Esophagus mucosa (tissue), 1 donor: Measurements from ENCODE around the gene TEX54. TPM values are rescaled to one million over a fixed set of nuclear protein-coding genes. Genes with fewer than 3 reads are reported as not detected.
"Not testable (repeated sequence)": the region's sequence is repeated elsewhere in the genome, so short reads cannot be mapped to it uniquely, and the experiment has no call there.

ENCODE experiments used
- ATAC-seq: fragments of 200-7000 bp; cut with Tn5 transposase; one replicate; pipeline ENCODE4 v1.9.1; 2020
- total RNA-seq: library from RNA; stranded (reverse); gene quantifications from one replicate; pipeline ENCODE4 v1.2.4, GENCODE V29; 2023
- donor health status: DM: yes; HTN: yes; CAD: no.

The TEX54 gene
- total RNA-seq, 1 donor from 2014 or later: not detected

GRCh38 chr11:62854825-62855570, 22.4 kb upstream of the TEX54 start:
- ATAC-seq: no peak

- ATAC-seq: no peak
Measured at GRCh38 chr11:62854013-62854824, 21.6 kb upstream of the TEX54 start.

GRCh38 chr11:62853279-62853965, 20.8 kb upstream of the TEX54 start:
- ATAC-seq: no peak

- no peak for ATAC-seq
Measured at GRCh38 chr11:62852523-62853188, 20.0 kb upstream of the TEX54 start.

- no peak for ATAC-seq
Measured at GRCh38 chr11:62851807-62852522, 19.3 kb upstream of the TEX54 start.

- ATAC-seq: no peak
Measured at GRCh38 chr11:62850911-62851806, 18.5 kb upstream of the TEX54 start.

- ATAC-seq: no peak
Measured at GRCh38 chr11:62847767-62848314, 15.2 kb upstream of the TEX54 start.

GRCh38 chr11:62846177-62846576, 13.5 kb upstream of the TEX54 start:
- no peak for ATAC-seq

- no peak for ATAC-seq
Measured at GRCh38 chr11:62844154-62844553, 11.5 kb upstream of the TEX54 start.

- no peak for ATAC-seq
Measured at GRCh38 chr11:62843466-62843865, 10.8 kb upstream of the TEX54 start.

- ATAC-seq: not testable (repeated sequence)
Measured at GRCh38 chr11:62842891-62843290, 10.2 kb upstream of the TEX54 start.

GRCh38 chr11:62842171-62842741, 9.6 kb upstream of the TEX54 start:
- no peak for ATAC-seq

- peak; percentile 83 for ATAC-seq
Measured at GRCh38 chr11:62841361-62842170, 8.9 kb upstream of the TEX54 start.

GRCh38 chr11:62840721-62841360, 8.2 kb upstream of the TEX54 start:
- peak; percentile 3 for ATAC-seq

GRCh38 chr11:62839050-62839945, 6.7 kb upstream of the TEX54 start, which contains the start of gene WDR74:
WDR74 (minus strand) TSS chr11:62839590; CDS start chr11:62839570, 20 bp downstream.
- peak; percentile 75 for ATAC-seq

GRCh38 chr11:62835336-62835735, 2.7 kb upstream of the TEX54 start:
- ATAC-seq: no peak

GRCh38 chr11:62831520-62832335, 913 bp downstream of the TEX54 start, which contains the start of gene STX5:
STX5 (minus strand) TSS chr11:62832051; CDS start chr11:62831243, 808 bp downstream.
- peak; percentile 99 for ATAC-seq
